ENCODE measurements around the gene DUSP3.

GRCh38 chr17:43818966-43819365, 40.2 kb upstream of the DUSP3 start:
- TF ChIP-seq, protein P1, sequence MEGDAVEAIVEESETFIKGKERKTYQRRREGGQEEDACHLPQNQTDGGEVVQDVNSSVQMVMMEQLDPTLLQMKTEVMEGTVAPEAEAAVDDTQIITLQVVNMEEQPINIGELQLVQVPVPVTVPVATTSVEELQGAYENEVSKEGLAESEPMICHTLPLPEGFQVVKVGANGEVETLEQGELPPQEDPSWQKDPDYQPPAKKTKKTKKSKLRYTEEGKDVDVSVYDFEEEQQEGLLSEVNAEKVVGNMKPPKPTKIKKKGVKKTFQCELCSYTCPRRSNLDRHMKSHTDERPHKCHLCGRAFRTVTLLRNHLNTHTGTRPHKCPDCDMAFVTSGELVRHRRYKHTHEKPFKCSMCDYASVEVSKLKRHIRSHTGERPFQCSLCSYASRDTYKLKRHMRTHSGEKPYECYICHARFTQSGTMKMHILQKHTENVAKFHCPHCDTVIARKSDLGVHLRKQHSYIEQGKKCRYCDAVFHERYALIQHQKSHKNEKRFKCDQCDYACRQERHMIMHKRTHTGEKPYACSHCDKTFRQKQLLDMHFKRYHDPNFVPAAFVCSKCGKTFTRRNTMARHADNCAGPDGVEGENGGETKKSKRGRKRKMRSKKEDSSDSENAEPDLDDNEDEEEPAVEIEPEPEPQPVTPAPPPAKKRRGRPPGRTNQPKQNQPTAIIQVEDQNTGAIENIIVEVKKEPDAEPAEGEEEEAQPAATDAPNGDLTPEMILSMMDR (conservative IDR thresholded peaks at IDR 0.05; ENCODE audit: low read length), result no peak
- TF ChIP-seq EZH2phosphoT487 (IDR thresholded peaks at IDR 0.05; ENCODE audit: borderline replicate concordance, low read depth, low read length), result no peak
